Measurements from ENCODE around the gene RAPGEF2. TPM values are rescaled to one million over a fixed set of nuclear protein-coding genes. Genes with fewer than 3 reads are reported as not detected.

The RAPGEF2 gene
- total and polyA plus RNA-seq, 2 donors (not counting 3 experiments of a cell fraction or from before 2014, with no cell fraction given), result 28.7 to 55.2 TPM

DNA sequence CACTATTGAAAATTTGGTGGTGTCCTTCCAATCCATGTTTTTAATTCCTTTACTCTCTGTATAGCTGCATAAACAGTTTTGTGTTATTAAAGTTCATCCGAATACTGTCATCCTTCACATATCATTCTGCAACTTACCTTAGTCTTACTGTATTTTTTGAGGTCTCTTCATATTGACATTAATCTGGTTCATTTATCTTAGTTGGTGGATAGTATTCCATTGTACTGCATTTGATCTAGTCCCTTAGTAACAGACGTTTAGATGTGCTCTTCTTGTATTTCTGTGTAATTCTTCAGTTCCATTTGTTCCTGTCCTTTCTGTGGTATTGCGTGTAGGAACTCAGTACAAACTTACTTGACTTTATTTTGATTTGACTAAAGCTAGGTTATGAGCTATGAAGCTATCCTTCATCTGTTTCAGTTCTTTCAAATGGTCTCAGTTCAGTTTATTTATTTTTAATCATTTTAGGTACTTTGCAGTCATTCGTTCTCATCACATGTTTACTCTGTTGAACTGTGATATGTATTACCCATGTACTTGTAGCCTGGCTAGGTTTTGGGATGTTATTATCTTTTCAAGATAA is 41.3 kb downstream of the RAPGEF2 start:
- H3K79me2 ChIP-seq (ENCODE audit: control insufficient read depth, insufficient read depth, low read length), result peaks cover 66% of the 10 kb centered on the region
- no peak for DNase-seq (ENCODE audit: low read depth, low spot score)
- H3K9ac ChIP-seq (replicated peaks; ENCODE audit: extremely low read depth, insufficient read depth, low read length), result no peak overlapping the region
- ChIA-PET CTCF (interaction anchor here (1.2 to 2.0 kb wide), 2 partner anchors 24 to 37 kb away, joined by 3 to 5 read pairs; no protein-coding TSS in a partner anchor), POLR2A (no interaction called here)
- no peak overlapping the region for H3K4me3 ChIP-seq (replicated peaks in 1 of 3; ENCODE audit: insufficient read depth in 1 of 3, low read depth in 1 of 3, low read length in 3 of 3)
- peaks cover 12% of the 10 kb centered on the region for H3K4me1 ChIP-seq (ENCODE audit: control insufficient read depth, extremely low read depth, insufficient read depth, low read length)
- BruUV-seq (replicated peaks), result no TSS peak
- no peak overlapping the region for H3K4me2 ChIP-seq (ENCODE audit: insufficient read depth, low read length)
- no peaks in the 10 kb centered on the region for H3K9me1 ChIP-seq (replicated peaks; ENCODE audit: control insufficient read depth, extremely low read depth, insufficient read depth, low read length)
- dilution Hi-C loops (cut with MboI; ENCODE audit: extremely low pct_ligation_motif_present, low sequenced_read_pairs), result no loop called here
- H2AFZ ChIP-seq (ENCODE audit: low read depth, low read length), result no peak overlapping the region
- H3K36me3 ChIP-seq (ENCODE audit: control insufficient read depth in 2 of 2, extremely low read depth in 1 of 2, insufficient read depth in 2 of 2, low read length in 2 of 2), result no peaks in the 10 kb centered on the region
- intact Hi-C loops (cut with micrococcal nuclease), result no loop called here
- no peaks in the 10 kb centered on the region for H3K9me3 ChIP-seq (replicated peaks; ENCODE audit: control insufficient read depth, insufficient read depth, low read length)
- no peak for TF ChIP-seq EZH2 (IDR thresholded peaks at IDR 0.05; ENCODE audit: borderline replicate concordance, low read depth, low read length, severe bottlenecking)
- no peak for TF ChIP-seq MYC (IDR thresholded peaks at IDR 0.05; ENCODE audit: low read depth, low read length)
- TF ChIP-seq, protein P1, sequence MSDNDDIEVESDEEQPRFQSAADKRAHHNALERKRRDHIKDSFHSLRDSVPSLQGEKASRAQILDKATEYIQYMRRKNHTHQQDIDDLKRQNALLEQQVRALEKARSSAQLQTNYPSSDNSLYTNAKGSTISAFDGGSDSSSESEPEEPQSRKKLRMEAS (IDR thresholded peaks at IDR 0.05; ENCODE audit: insufficient read depth, insufficient read length), result no peak
- no peak for TF ChIP-seq POLR2AphosphoS5 (IDR thresholded peaks at IDR 0.05; ENCODE audit: insufficient read depth, low read depth, low read length)
- TF ChIP-seq, protein P2, sequence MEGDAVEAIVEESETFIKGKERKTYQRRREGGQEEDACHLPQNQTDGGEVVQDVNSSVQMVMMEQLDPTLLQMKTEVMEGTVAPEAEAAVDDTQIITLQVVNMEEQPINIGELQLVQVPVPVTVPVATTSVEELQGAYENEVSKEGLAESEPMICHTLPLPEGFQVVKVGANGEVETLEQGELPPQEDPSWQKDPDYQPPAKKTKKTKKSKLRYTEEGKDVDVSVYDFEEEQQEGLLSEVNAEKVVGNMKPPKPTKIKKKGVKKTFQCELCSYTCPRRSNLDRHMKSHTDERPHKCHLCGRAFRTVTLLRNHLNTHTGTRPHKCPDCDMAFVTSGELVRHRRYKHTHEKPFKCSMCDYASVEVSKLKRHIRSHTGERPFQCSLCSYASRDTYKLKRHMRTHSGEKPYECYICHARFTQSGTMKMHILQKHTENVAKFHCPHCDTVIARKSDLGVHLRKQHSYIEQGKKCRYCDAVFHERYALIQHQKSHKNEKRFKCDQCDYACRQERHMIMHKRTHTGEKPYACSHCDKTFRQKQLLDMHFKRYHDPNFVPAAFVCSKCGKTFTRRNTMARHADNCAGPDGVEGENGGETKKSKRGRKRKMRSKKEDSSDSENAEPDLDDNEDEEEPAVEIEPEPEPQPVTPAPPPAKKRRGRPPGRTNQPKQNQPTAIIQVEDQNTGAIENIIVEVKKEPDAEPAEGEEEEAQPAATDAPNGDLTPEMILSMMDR (IDR thresholded peaks at IDR 0.05; ENCODE audit: extremely low read depth in 1 of 2, insufficient read depth in 1 of 2, low read depth in 1 of 2, low read length in 2 of 2), result no peak
- no peak for TF ChIP-seq JUN (IDR thresholded peaks at IDR 0.05; ENCODE audit: borderline replicate concordance, insufficient read depth, insufficient read length, low read depth)
- TF ChIP-seq FOS (IDR thresholded peaks at IDR 0.05; ENCODE audit: borderline replicate concordance, insufficient read depth, low read length), result no peak
- peaks cover 5% of the 10 kb centered on the region for H4K20me1 ChIP-seq (replicated peaks; ENCODE audit: control insufficient read depth, extremely low read depth, insufficient read depth, low read length)
- no peak for FAIRE-seq
- no peaks in the 10 kb centered on the region for H3K27me3 ChIP-seq (ENCODE audit: control insufficient read depth in 2 of 2, insufficient read depth in 2 of 2, low read length in 2 of 2)
- no peak overlapping the region for H3K27ac ChIP-seq (ENCODE audit: insufficient read depth, low read depth, low read length)
